K562 (cell line): ENCODE data around the gene DUSP9. TPM values are rescaled to one million over a fixed set of nuclear protein-coding genes. Genes with fewer than 3 reads are reported as not detected.

Source experiments
- ATAC-seq: fragments of 200-7000 bp; cut with Tn5 transposase; 3 replicates; pipeline ENCODE4 v1.9.1; 2020; ENCODE audit warnings: moderate library complexity
- BruUV-seq: library from RNA; stranded (reverse); fragments of 400-500 nt; replicated peaks from 2 replicates; lab custom pipeline; 2021; lab: Mats Ljungman, UMichigan
- CTCF ChIA-PET: fragments of 300-600 bp; formaldehyde crosslinking; extraction: SDS; loops from one replicate; lab custom pipeline; 2021; ENCODE audit warnings: low intra/inter-chr PET ratio; lab: Yijun Ruan, JAX
- POLR2A ChIA-PET: fragments of 300-600, 350-650 bp; sonication (Branson Sonifier 250); formaldehyde crosslinking; extraction: SDS; loops from one replicate; lab custom pipeline; 2021; ENCODE audit warnings: antibody characterized with exemption, inconsistent platforms; lab: Yijun Ruan, JAX
- DNase-seq, 4 experiments: peaks; one replicate each; pipeline versions ENCODE4 v3.0.0 to v3.0.0-alpha.2; 2011 to 2018; ENCODE audit warnings: low spot score in 3 of 4, mixed read lengths in 3 of 4; ENCODE audit errors: extremely low read depth in 1 of 4
- FAIRE-seq: peaks from 2 replicates; lab custom pipeline; 2011; peaks lifted over from hg19 to GRCh38; lab: Jason Lieb, UNC
- H2AFZ ChIP-seq: 2 replicates; pipeline ENCODE4 v1.6.0; 2011; ENCODE audit warnings: low read depth, low read length, control low read depth, inconsistent platforms
- H3K27ac ChIP-seq: fragments of 200-600 bp; 3 replicates; pipeline ENCODE4 v1.8.0; 2011; ENCODE audit warnings: low read depth, mild to moderate bottlenecking, control low read depth, inconsistent platforms, low read length, moderate library complexity, mixed read lengths; ENCODE audit errors: extremely low read depth
- H3K27me3 ChIP-seq, 2 experiments: fragments of 300-600 bp in 1 of 2; 2 replicates in 1 of 2; 3 replicates in 1 of 2; pipeline versions ENCODE4 v1.6.0 to v1.8.0; 2011; ENCODE audit warnings: inconsistent platforms in 2 of 2, low read length in 2 of 2, mild to moderate bottlenecking in 1 of 2, mixed read lengths in 1 of 2, moderate library complexity in 1 of 2; ENCODE audit not compliant: control insufficient read depth in 2 of 2, insufficient read depth in 2 of 2
- H3K36me3 ChIP-seq: fragments of 300-600 bp; 3 replicates; pipeline ENCODE4 v1.8.0; 2011; ENCODE audit warnings: mild to moderate bottlenecking, low read length, inconsistent platforms; ENCODE audit not compliant: control insufficient read depth, insufficient read depth
- H3K4me1 ChIP-seq, 2 experiments: fragments of 200-600 bp in 1 of 2; replicated peaks in 1 of 2; 2 replicates in 1 of 2; 3 replicates in 1 of 2; pipeline versions ENCODE4 v1.5.1 to v1.8.0; 2011; ENCODE audit warnings: inconsistent platforms in 2 of 2, low read length in 2 of 2, mild to moderate bottlenecking in 1 of 2, mixed read lengths in 1 of 2, moderate library complexity in 1 of 2; ENCODE audit not compliant: control insufficient read depth in 2 of 2, insufficient read depth in 2 of 2
- H3K4me2 ChIP-seq: 2 replicates; pipeline ENCODE4 v1.6.1; 2011; ENCODE audit warnings: low read length, control low read depth, inconsistent platforms, mixed read lengths; ENCODE audit not compliant: insufficient read depth
- H3K4me3 ChIP-seq: fragments of 200-600 bp; sonication (generic), shearing (Covaris generic); 2 replicates; pipeline ENCODE4 v1.5.1; 2016; ENCODE audit warnings: control low read depth, inconsistent platforms
- H3K79me2 ChIP-seq: fragments of 200-600 bp; 3 replicates; pipeline ENCODE4 v1.8.0; 2011; ENCODE audit warnings: low read length, inconsistent platforms; ENCODE audit not compliant: control insufficient read depth, insufficient read depth
- H3K9ac ChIP-seq, 2 experiments: 2 replicates each; pipeline versions ENCODE4 v1.6.0 to v1.6.1; 2011; ENCODE audit warnings: low read depth in 2 of 2, low read length in 2 of 2, control low read depth in 1 of 2, inconsistent platforms in 1 of 2, mild to moderate bottlenecking in 1 of 2, mixed read lengths in 1 of 2; ENCODE audit not compliant: insufficient read depth in 1 of 2
- H3K9me1 ChIP-seq: one replicate; pipeline ENCODE4 v1.6.0; 2011; ENCODE audit warnings: inconsistent platforms, mild to moderate bottlenecking, low read length, moderate library complexity; ENCODE audit not compliant: control insufficient read depth, insufficient read depth
- H3K9me3 ChIP-seq: replicated peaks from 2 replicates; pipeline ENCODE4 v1.5.1; 2011; ENCODE audit warnings: low read depth, low read length, inconsistent platforms; ENCODE audit not compliant: control insufficient read depth, insufficient read depth
- H4K20me1 ChIP-seq: replicated peaks from 2 replicates; pipeline ENCODE4 v1.6.1; 2011; ENCODE audit warnings: low read length, inconsistent platforms, mixed read lengths; ENCODE audit not compliant: control insufficient read depth, insufficient read depth
- BHLHE40 ChIP-seq: IDR thresholded peaks from 2 replicates; pipeline ENCODE4 v1.6.1; 2011; ENCODE audit warnings: low read length, improper control_type of control experiment
- CTCF ChIP-seq, 3 experiments: IDR thresholded peaks in 2 of 3; conservative IDR thresholded peaks in 1 of 3; 2 replicates each; pipeline ENCODE4 v1.5.1; 2011 to 2012; ENCODE audit warnings: low read length in 3 of 3, mild to moderate bottlenecking in 3 of 3, control low read depth in 2 of 3, improper control_type of control experiment in 1 of 3, inconsistent platforms in 1 of 3, low read depth in 1 of 3, mixed read lengths in 1 of 3, moderate library complexity in 1 of 3; ENCODE audit not compliant: insufficient read depth in 2 of 3
- CTCFL ChIP-seq: IDR thresholded peaks from 2 replicates; pipeline ENCODE4 v1.6.1; 2011; ENCODE audit warnings: borderline replicate concordance, low read depth, mild to moderate bottlenecking, moderate library complexity, low read length; ENCODE audit not compliant: insufficient read depth, poor library complexity, severe bottlenecking
- CXXC5 ChIP-seq: fragments of 250-450 bp; sonication (Bioruptor Pico); IDR thresholded peaks from 2 replicates; pipeline ENCODE4 v1.8.0; 2022; ENCODE audit warnings: inconsistent platforms, mild to moderate bottlenecking, moderate library complexity
- EGR1 ChIP-seq: fragments of 450-650 bp; conservative IDR thresholded peaks from 2 replicates; pipeline ENCODE4 v1.6.1; 2017; ENCODE audit warnings: mild to moderate bottlenecking
- PURB ChIP-seq: sonication (generic); formaldehyde crosslinking; IDR thresholded peaks from 2 replicates; pipeline ENCODE4 v1.9.0; 2021; ENCODE audit warnings: low read depth, mild to moderate bottlenecking, missing genetic modification reagents
- RB1 ChIP-seq: fragments of 450-650 bp; IDR thresholded peaks from 2 replicates; pipeline ENCODE4 v1.6.1; 2017; ENCODE audit warnings: low read depth, mild to moderate bottlenecking
- TCF3 ChIP-seq: sonication (generic); formaldehyde crosslinking; IDR thresholded peaks from 2 replicates; pipeline ENCODE4 v1.4.0; 2020; ENCODE audit warnings: mild to moderate bottlenecking, missing genetic modification reagents
- UBTF ChIP-seq, 2 experiments: IDR thresholded peaks; 2 replicates each; pipeline ENCODE4 v1.6.1; 2012; ENCODE audit warnings: improper control_type of control experiment in 2 of 2, low read depth in 2 of 2, low read length in 2 of 2, borderline replicate concordance in 1 of 2
- ZBTB7A ChIP-seq: IDR thresholded peaks from 2 replicates; pipeline ENCODE4 v1.6.1; 2011; ENCODE audit warnings: low read depth, mild to moderate bottlenecking, low read length, moderate library complexity, borderline replicate concordance; ENCODE audit not compliant: control insufficient read depth
- WGBS: fragments of 100-300 bp; shearing (Covaris generic); methylation state at CpG from one replicate; pipeline ENCODE4 v1.1.6; 2016; ENCODE audit warnings: low coverage, mixed read lengths; ENCODE audit not compliant: insufficient coverage; ENCODE audit errors: missing lambda C conversion rate; 5-methylcytosine and 5-hydroxymethylcytosine counted together
- in situ Hi-C: fragments of 300-500 bp; cut with MboI; formaldehyde crosslinking; loops from 4 replicates; pipeline ENCODE4 v1.15.0; 2018; ENCODE audit warnings: inconsistent platforms, mixed read lengths
- intact Hi-C: fragments of 100-400 bp; cut with micrococcal nuclease; formaldehyde crosslinking; loops from 2 replicates; pipeline ENCODE4 v1.14.2; 2022
- polyA plus RNA-seq, 8 experiments: library from polyadenylated mRNA; depleted of rRNA in 4 of 8; stranded (reverse) in 5 of 8; unstranded in 3 of 8; fragments of >200 nt; fragmentation: Nextera tagmentation in 2 of 8; fragmentation: Illumina TruSeq in 1 of 8; extraction: Ambion mirVana in 2 of 8; extraction: Trizol in 1 of 8; gene quantifications; 2 replicates each; pipeline versions ENCODE4 v1.2.1 to v1.2.3, GENCODE V29; 2011 to 2014; ENCODE audit warnings: inconsistent platforms in 1 of 8, missing spikeins in 1 of 8
- total RNA-seq, 7 experiments: library from RNA; depleted of rRNA in 6 of 7; stranded (reverse); fragments of >200 nt in 6 of 7; fragmentation: Illumina TruSeq in 2 of 7; extraction: Trizol in 2 of 7; gene quantifications; 2 replicates each; pipeline versions ENCODE4 v1.2.1 to v1.2.3, GENCODE V29; 2011 to 2021; ENCODE audit warnings: low replicate concordance in 1 of 7
- TF ChIP-seq, protein P1 (sequence below): fragments of 200-800 bp; sonication (Bioruptor generic); IDR thresholded peaks from 2 replicates; pipeline ENCODE4 v1.6.1; 2017; ENCODE audit warnings: missing genetic modification characterization, missing compliant biosample characterization

The DUSP9 gene
- total and polyA plus RNA-seq, 9 of the 15 experiments (the other 6 are each of a cell fraction or from before 2014, with no cell fraction given): 0.11 to 14.1 (median 5.5) TPM

DNA sequence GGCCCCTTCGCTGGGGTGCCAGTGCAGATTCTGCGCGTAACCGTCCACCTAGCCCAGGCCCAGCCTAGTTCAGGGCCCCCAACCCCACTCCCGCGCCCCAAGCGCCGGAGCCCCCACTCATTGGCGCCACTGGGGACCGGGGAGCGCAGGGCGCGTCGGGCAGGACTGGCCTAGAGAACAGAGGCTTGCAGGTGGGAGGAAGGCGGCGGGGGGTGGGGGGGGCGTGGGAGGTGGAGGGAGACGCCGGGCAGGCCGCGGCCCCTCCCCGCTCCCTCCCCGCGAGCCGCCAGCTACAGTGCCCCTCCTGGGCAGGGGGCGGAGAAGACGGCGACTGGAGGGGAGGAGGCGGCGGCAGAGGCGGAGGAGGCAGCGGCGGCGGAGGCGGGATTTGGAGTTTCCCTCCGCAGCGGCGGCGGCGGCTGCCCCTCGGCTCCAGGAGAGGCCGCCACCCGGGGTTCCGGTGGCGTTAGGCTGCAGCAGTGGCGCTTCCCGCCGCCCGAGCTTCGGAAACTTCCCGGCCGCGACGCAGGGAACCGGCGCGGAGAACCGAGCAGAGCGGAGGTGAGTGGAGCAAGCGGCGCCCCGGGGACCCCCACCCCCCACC is 4.8 kb upstream of the DUSP9 start:
- H3K9me3 ChIP-seq: no peaks in the 10 kb centered on the region
- no peaks in the 10 kb centered on the region for H3K9me1 ChIP-seq
- no peaks in the 10 kb centered on the region for H4K20me1 ChIP-seq
- 0 out of 2 replicates have a peak overlapping the region, but pooled peaks have one; percentile 25 for H3K4me2 ChIP-seq
- intact Hi-C loops: no loop called here
- peak; percentile 49 to 78 (median 68) for DNase-seq
- peaks cover 0 to 17% of the 10 kb centered on the region in 2 experiments; a peak in 2 of 5 replicates for H3K27me3 ChIP-seq
- in situ Hi-C loops: no loop called here
- H3K27ac ChIP-seq: no peak overlapping the region
- no peaks in the 10 kb centered on the region for H3K36me3 ChIP-seq
- POLR2A ChIA-PET: no interaction called here
- H2AFZ ChIP-seq: peak overlapping the region; percentile 24; the same call in 1 of the 2 replicates
- peaks cover 7 to 78% of the 10 kb centered on the region in 2 experiments; a peak in 3 of 5 replicates for H3K4me1 ChIP-seq
- H3K9ac ChIP-seq: 0 out of 4 replicates have a peak overlapping the region, but pooled peaks of 1 of the 2 experiments have one; percentile 45
- H3K79me2 ChIP-seq: no peaks in the 10 kb centered on the region
- CTCF ChIA-PET: no interaction called here
- no TSS peak for BruUV-seq
- H3K4me3 ChIP-seq: no peak overlapping the region
- ATAC-seq: peak; percentile 47
- no peak for FAIRE-seq
- 45% methylated on average over 4 of the region's 62 CpGs for WGBS
- 0 out of 2 replicates have a peak, but pooled peaks have one; percentile 17 for TF ChIP-seq ZBTB7A
- TF ChIP-seq BHLHE40: no peak
- TF ChIP-seq, protein P1, sequence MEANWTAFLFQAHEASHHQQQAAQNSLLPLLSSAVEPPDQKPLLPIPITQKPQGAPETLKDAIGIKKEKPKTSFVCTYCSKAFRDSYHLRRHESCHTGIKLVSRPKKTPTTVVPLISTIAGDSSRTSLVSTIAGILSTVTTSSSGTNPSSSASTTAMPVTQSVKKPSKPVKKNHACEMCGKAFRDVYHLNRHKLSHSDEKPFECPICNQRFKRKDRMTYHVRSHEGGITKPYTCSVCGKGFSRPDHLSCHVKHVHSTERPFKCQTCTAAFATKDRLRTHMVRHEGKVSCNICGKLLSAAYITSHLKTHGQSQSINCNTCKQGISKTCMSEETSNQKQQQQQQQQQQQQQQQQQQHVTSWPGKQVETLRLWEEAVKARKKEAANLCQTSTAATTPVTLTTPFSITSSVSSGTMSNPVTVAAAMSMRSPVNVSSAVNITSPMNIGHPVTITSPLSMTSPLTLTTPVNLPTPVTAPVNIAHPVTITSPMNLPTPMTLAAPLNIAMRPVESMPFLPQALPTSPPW (CRISPR knock-in tag): 0 out of 2 replicates have a peak, but pooled peaks have one; percentile 17
- 0 out of 4 replicates have a peak, but pooled peaks of 1 of the 2 experiments have one; percentile 38 for TF ChIP-seq UBTF (IDR thresholded peaks at IDR 0.05; ENCODE audit: borderline replicate concordance in 1 of 2, low read depth in 2 of 2, low read length in 2 of 2)
- peak; percentile 79 for TF ChIP-seq CTCFL
- peak in 1 of 3 experiments; percentile 16; a peak in 1 of 6 replicates for TF ChIP-seq CTCF (IDR thresholded peaks at IDR 0.05 in 2 of 3, conservative IDR thresholded peaks at IDR 0.05 in 1 of 3; ENCODE audit: insufficient read depth in 2 of 3, low read depth in 1 of 3, low read length in 3 of 3)
- peak; percentile 23; the same call in 1 of the 2 replicates for TF ChIP-seq CXXC5 (CRISPR knock-in tag)
- TF ChIP-seq EGR1: peak; percentile 37; the same call in 1 of the 2 replicates
- no peak for TF ChIP-seq TCF3 (CRISPR knock-in tag)
- TF ChIP-seq PURB (CRISPR knock-in tag): no peak
- peak; percentile 47; the same call in 1 of the 2 replicates for TF ChIP-seq RB1
